ENCODE measurements around the gene TRIM10. TPM values are rescaled to one million over a fixed set of nuclear protein-coding genes. Genes with fewer than 3 reads are reported as not detected.
A peak's percentile ranks its signal among the peaks of the same experiment; 100 is the strongest.

TRIM10 gene
- 0.02 TPM for total RNA-seq (2013)
- polyA plus RNA-seq (not detected), polyA minus RNA-seq (not detected in 2 replicates), total RNA-seq (0 to 1.4 (median 0) reads per million in 11 experiments)

GRCh38 chr6:30160785-30161531 is at the start of gene TRIM10:
TSS of gene TRIM10 (minus strand) at chr6:30161211. CDS start at chr6:30160858, 353 bp downstream.
- Histone ChIP-seq H4K20me1 (ENCODE audit: insufficient read depth, low read length) (no peaks in the 10 kb centered on the region), H3K79me2 (ENCODE audit: insufficient read depth, low read length) (no peaks in the 10 kb centered on the region), H3K4me1 (ENCODE audit: control insufficient read depth in 1 of 2, insufficient read depth in 2 of 2, low read length in 2 of 2) (peaks cover 17 to 18% of the 10 kb centered on the region in 2 donors), H3K9me3 (replicated peaks in 1 of 2; ENCODE audit: control insufficient read depth in 1 of 2, insufficient read depth in 1 of 2, low read length in 2 of 2) (no peaks in the 10 kb centered on the region), H3K4me3 (replicated peaks in 1 of 3; ENCODE audit: low read depth in 2 of 3, low read length in 3 of 3) (no peak within 1 kb of the TSS), H3K36me3 (replicated peaks in 1 of 2; ENCODE audit: control insufficient read depth in 1 of 2, insufficient read depth in 2 of 2, low read length in 2 of 2) (no peaks in the 10 kb centered on the region), H3K9ac (ENCODE audit: insufficient read depth, low read length, poor library complexity, severe bottlenecking) (no peak within 1 kb of the TSS), H3K4me2 (replicated peaks; ENCODE audit: extremely low read depth, low read length, poor library complexity, severe bottlenecking) (no peak within 1 kb of the TSS), H3K27me3 (ENCODE audit: control insufficient read depth in 2 of 2, insufficient read depth in 2 of 2, low read length in 2 of 2) (no peaks in the 10 kb centered on the region), H2AFZ (ENCODE audit: insufficient read depth, low read depth, low read length, poor library complexity, severe bottlenecking) (no peak within 1 kb of the TSS), H3K27ac (ENCODE audit: low read depth in 1 of 2, low read length in 2 of 2) (no peak within 1 kb of the TSS)
- Mint-ChIP-seq H3K9me3 (peaks cover 0 to 2% (median 0%) of the 10 kb centered on the region in 7 donors), H3K4me1 (peaks cover 15% of the 10 kb centered on the region), H3K27me3 (ENCODE audit: low read depth in 3 of 3) (peaks cover 2 to 12% (median 5%) of the 10 kb centered on the region in 3 donors), H3K4me3 (no peak within 1 kb of the TSS), H3K27ac (no peak within 1 kb of the TSS), H3K36me3 (no peaks in the 10 kb centered on the region)
- intact Hi-C loops (cut with micrococcal nuclease), result no loop called here
- TF ChIP-seq CTCF (IDR thresholded peaks at IDR 0.05), result no peak
- no peak for DNase-seq
- 100% methylated on average over 1 of the region's 4 CpGs for WGBS (ENCODE audit: insufficient coverage)

- peak overlapping the region in 2 of 7 donors; percentile 4 to 58 for H3K27ac Mint-ChIP-seq
- Histone ChIP-seq H3K4me2 (replicated peaks; ENCODE audit: extremely low read depth, low read length, poor library complexity, severe bottlenecking) (no peak overlapping the region), H4K20me1 (ENCODE audit: insufficient read depth, low read length) (peaks cover 88% of the 10 kb centered on the region), H3K79me2 (ENCODE audit: insufficient read depth, low read length) (peaks cover 97% of the 10 kb centered on the region), H3K27me3 (ENCODE audit: control insufficient read depth in 2 of 2, insufficient read depth in 2 of 2, low read length in 2 of 2) (no peaks in the 10 kb centered on the region), H3K4me3 (replicated peaks in 1 of 3; ENCODE audit: low read depth in 2 of 3, low read length in 3 of 3) (no peak overlapping the region), H3K9ac (ENCODE audit: insufficient read depth, low read length, poor library complexity, severe bottlenecking) (no peak overlapping the region), H3K36me3 (replicated peaks in 1 of 2; ENCODE audit: control insufficient read depth in 1 of 2, insufficient read depth in 2 of 2, low read length in 2 of 2) (peaks cover 10 to 25% of the 10 kb centered on the region in 2 donors), H2AFZ (ENCODE audit: insufficient read depth, low read depth, low read length, poor library complexity, severe bottlenecking) (no peak overlapping the region), H3K4me1 (ENCODE audit: control insufficient read depth in 1 of 2, insufficient read depth in 2 of 2, low read length in 2 of 2) (peaks cover 31 to 36% of the 10 kb centered on the region in 2 donors), H3K9me3 (replicated peaks in 1 of 2; ENCODE audit: control insufficient read depth in 1 of 2, insufficient read depth in 1 of 2, low read length in 2 of 2) (no peaks in the 10 kb centered on the region), H3K27ac (ENCODE audit: low read depth in 1 of 2, low read length in 2 of 2) (peak overlapping the region in 1 of 2 donors; percentile 21)
- H3K4me3 Mint-ChIP-seq, result no peak overlapping the region
- no peak for DNase-seq
- TF ChIP-seq CTCF (IDR thresholded peaks at IDR 0.05), result no peak
- WGBS (ENCODE audit: insufficient coverage), result 83% methylated on average over 2 of the region's 4 CpGs
- peaks cover 82% of the 10 kb centered on the region for H3K4me1 Mint-ChIP-seq
- intact Hi-C loops (cut with micrococcal nuclease), result no loop called here
- peaks cover 0 to under 1% (median 0%) of the 10 kb centered on the region in 3 donors for H3K27me3 Mint-ChIP-seq (ENCODE audit: low read depth in 3 of 3)
- H3K36me3 Mint-ChIP-seq, result peaks cover 39 to 57% of the 10 kb centered on the region in 2 donors
- peaks cover 0 to 2% (median 0%) of the 10 kb centered on the region in 7 donors for H3K9me3 Mint-ChIP-seq
Observed at GRCh38 chr6:30207619-30208295, 46.7 kb upstream of the TRIM10 start.
